Measurements from ENCODE around the gene RUNX3.

GRCh38 chr1:24892188-24893153 lies 37.6 kb downstream of the RUNX3 start:
- TF ChIP-seq MAX (IDR thresholded peaks at IDR 0.05; ENCODE audit: low read depth) = no peak
- TF ChIP-seq, protein P1, sequence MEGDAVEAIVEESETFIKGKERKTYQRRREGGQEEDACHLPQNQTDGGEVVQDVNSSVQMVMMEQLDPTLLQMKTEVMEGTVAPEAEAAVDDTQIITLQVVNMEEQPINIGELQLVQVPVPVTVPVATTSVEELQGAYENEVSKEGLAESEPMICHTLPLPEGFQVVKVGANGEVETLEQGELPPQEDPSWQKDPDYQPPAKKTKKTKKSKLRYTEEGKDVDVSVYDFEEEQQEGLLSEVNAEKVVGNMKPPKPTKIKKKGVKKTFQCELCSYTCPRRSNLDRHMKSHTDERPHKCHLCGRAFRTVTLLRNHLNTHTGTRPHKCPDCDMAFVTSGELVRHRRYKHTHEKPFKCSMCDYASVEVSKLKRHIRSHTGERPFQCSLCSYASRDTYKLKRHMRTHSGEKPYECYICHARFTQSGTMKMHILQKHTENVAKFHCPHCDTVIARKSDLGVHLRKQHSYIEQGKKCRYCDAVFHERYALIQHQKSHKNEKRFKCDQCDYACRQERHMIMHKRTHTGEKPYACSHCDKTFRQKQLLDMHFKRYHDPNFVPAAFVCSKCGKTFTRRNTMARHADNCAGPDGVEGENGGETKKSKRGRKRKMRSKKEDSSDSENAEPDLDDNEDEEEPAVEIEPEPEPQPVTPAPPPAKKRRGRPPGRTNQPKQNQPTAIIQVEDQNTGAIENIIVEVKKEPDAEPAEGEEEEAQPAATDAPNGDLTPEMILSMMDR (IDR thresholded peaks at IDR 0.05) = no peak
- TF ChIP-seq EZH2phosphoT487 (IDR thresholded peaks at IDR 0.05; ENCODE audit: borderline replicate concordance, low read depth) = no peak
- TF ChIP-seq YY1 (IDR thresholded peaks at IDR 0.05; ENCODE audit: low read depth) = no peak
- TF ChIP-seq MXI1 (IDR thresholded peaks at IDR 0.05; ENCODE audit: low read depth, low read length) = no peak
- TF ChIP-seq, protein P2, sequence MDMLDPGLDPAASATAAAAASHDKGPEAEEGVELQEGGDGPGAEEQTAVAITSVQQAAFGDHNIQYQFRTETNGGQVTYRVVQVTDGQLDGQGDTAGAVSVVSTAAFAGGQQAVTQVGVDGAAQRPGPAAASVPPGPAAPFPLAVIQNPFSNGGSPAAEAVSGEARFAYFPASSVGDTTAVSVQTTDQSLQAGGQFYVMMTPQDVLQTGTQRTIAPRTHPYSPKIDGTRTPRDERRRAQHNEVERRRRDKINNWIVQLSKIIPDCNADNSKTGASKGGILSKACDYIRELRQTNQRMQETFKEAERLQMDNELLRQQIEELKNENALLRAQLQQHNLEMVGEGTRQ (IDR thresholded peaks at IDR 0.05; ENCODE audit: borderline replicate concordance, low read depth, low read length) = no peak
- TF ChIP-seq SIN3A (IDR thresholded peaks at IDR 0.05; ENCODE audit: borderline replicate concordance, low read depth, low read length) = no peak
